PC-3 (cell line): ENCODE results near the gene SH3RF1. TPM values are rescaled to one million over a fixed set of nuclear protein-coding genes. Genes with fewer than 3 reads are reported as not detected.

Experiments
- ATAC-seq: fragments of 200-7000 bp; cut with Tn5 transposase; 2 replicates; pipeline ENCODE4 v1.9.1; 2020; ENCODE audit warnings: mild to moderate bottlenecking, moderate library complexity
- BruUV-seq: library from RNA; stranded (reverse); fragments of 400-500 nt; replicated peaks from 2 replicates; lab custom pipeline; 2021; lab: Mats Ljungman, UMichigan
- CTCF ChIA-PET: fragments of 300-600 bp; sonication (Branson Sonifier 250); formaldehyde crosslinking; loops from one replicate; lab custom pipeline; 2022; ENCODE audit warnings: antibody characterized with exemption; lab: Charles Lee
- POLR2A ChIA-PET: fragments of 300-600 bp; sonication (Branson Sonifier 250); formaldehyde crosslinking; loops from one replicate; lab custom pipeline; 2022; ENCODE audit warnings: antibody characterized with exemption; ENCODE audit not compliant: unreplicated experiment; lab: Charles Lee
- DNase-seq: peaks from one replicate; pipeline ENCODE4 v3.0.0-alpha.2; 2015
- H2AFZ ChIP-seq: fragments of 300-600 bp; sonication (generic); 2 replicates; pipeline ENCODE4 v1.6.0; 2016; ENCODE audit warnings: antibody characterized with exemption, low read length
- H3F3A ChIP-seq: fragments of 300-600 bp; sonication (generic); one replicate; pipeline ENCODE4 v1.6.0; 2017; ENCODE audit warnings: antibody characterized with exemption, low read length, control low read depth, mild to moderate bottlenecking; ENCODE audit not compliant: unreplicated experiment
- H3K27ac ChIP-seq: fragments of 300-600 bp; sonication (generic); 2 replicates; pipeline ENCODE4 v1.5.1; 2016; ENCODE audit warnings: mild to moderate bottlenecking, low read length
- H3K27me3 ChIP-seq: fragments of 300-600 bp; sonication (generic); 2 replicates; pipeline ENCODE4 v1.6.1; 2016; ENCODE audit warnings: low read length, mixed read lengths
- H3K36me3 ChIP-seq: fragments of 300-600 bp; sonication (generic); 2 replicates; pipeline ENCODE4 v1.6.1; 2016; ENCODE audit warnings: low read depth, mixed run types, low read length, mixed read lengths
- H3K4me1 ChIP-seq: fragments of 300-600 bp; sonication (generic); 2 replicates; pipeline ENCODE4 v1.5.1; 2016; ENCODE audit warnings: low read length; ENCODE audit not compliant: insufficient read depth
- H3K4me2 ChIP-seq: fragments of 300-600 bp; sonication (generic); 2 replicates; pipeline ENCODE4 v1.6.0; 2016; ENCODE audit warnings: low read length
- H3K4me3 ChIP-seq: fragments of 300-600 bp; sonication (generic); 2 replicates; pipeline ENCODE4 v1.5.1; 2016; ENCODE audit warnings: mild to moderate bottlenecking, low read length, mixed read lengths
- H3K79me2 ChIP-seq: fragments of 300-600 bp; sonication (generic); 2 replicates; pipeline ENCODE4 v1.6.1; 2017; ENCODE audit warnings: low read length, mixed read lengths
- H3K9ac ChIP-seq: fragments of 300-600 bp; sonication (generic); 2 replicates; pipeline ENCODE4 v1.6.0; 2016; ENCODE audit warnings: mild to moderate bottlenecking, low read length
- H3K9me2 ChIP-seq: fragments of 300-600 bp; sonication (generic); replicated peaks from 2 replicates; pipeline ENCODE4 v1.6.1; 2016; ENCODE audit warnings: mixed run types, low read length, mixed read lengths
- H3K9me3 ChIP-seq: fragments of 300-600 bp; sonication (generic); 2 replicates; pipeline ENCODE4 v1.6.1; 2016; ENCODE audit warnings: low read length, mixed read lengths
- H4K20me1 ChIP-seq: fragments of 300-600 bp; sonication (generic); 2 replicates; pipeline ENCODE4 v1.6.1; 2016; ENCODE audit warnings: low read length, mixed read lengths
- EZH2 ChIP-seq: fragments of 300-600 bp; sonication (generic); IDR thresholded peaks from one replicate; pipeline ENCODE4 v1.6.1; 2017; ENCODE audit warnings: antibody characterized with exemption, mild to moderate bottlenecking, low read length; ENCODE audit not compliant: unreplicated experiment
- EZH2phosphoT487 ChIP-seq: fragments of 300-600 bp; sonication (generic); IDR thresholded peaks from 2 replicates; pipeline ENCODE4 v1.6.1; 2018; ENCODE audit warnings: mild to moderate bottlenecking, antibody characterized with exemption, low read length, borderline replicate concordance
- intact Hi-C: fragments of 100-400 bp; cut with micrococcal nuclease; formaldehyde crosslinking; loops from 2 replicates; pipeline ENCODE4 v1.9.0; 2023
- total RNA-seq: library from RNA; depleted of rRNA; stranded (reverse); fragments of >200 nt; gene quantifications from 2 replicates; pipeline ENCODE4 v1.2.3, GENCODE V29; 2014
- TF ChIP-seq, protein P1 (sequence below): fragments of 300-600 bp; sonication (generic); conservative IDR thresholded peaks from 2 replicates; pipeline ENCODE4 v1.5.1; 2017; ENCODE audit warnings: antibody characterized with exemption, low read depth, mild to moderate bottlenecking, low read length

SH3RF1 gene
- total RNA-seq, 1 experiment from 2014 or later: 21.0 TPM

DNA sequence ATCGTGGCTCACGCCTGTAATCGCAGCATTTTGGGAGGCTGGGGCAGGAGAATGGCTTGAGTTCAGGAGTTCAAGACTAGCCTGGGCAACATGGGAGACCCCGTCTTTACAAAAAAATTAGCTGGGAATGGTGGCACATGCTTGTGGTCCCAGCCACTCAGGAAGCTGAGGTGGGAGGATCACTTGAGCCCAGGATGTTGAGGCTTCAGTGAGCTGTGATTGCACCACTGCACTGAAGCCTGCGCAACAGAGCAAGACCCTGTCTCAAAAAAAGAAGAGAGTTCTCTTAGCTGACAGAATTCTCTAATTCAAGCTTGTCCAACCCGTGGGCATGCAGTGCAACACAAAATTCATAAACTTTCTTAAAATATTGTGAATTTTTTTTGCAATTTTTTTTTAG lies 165.1 kb downstream of the SH3RF1 start:
- BruUV-seq: no TSS peak
- ChIA-PET CTCF (no interaction called here), POLR2A (no interaction called here)
- Histone ChIP-seq H3K4me2 (no peak overlapping the region), H2AFZ (no peak overlapping the region), H3K4me3 (no peak overlapping the region), H3F3A (no peaks in the 10 kb centered on the region), H4K20me1 (no peaks in the 10 kb centered on the region), H3K79me2 (peaks cover 10% of the 10 kb centered on the region; the same call in 1 of the 2 replicates), H3K9ac (no peak overlapping the region), H3K36me3 (peaks cover 20% of the 10 kb centered on the region), H3K27ac (no peak overlapping the region), H3K9me3 (no peaks in the 10 kb centered on the region), H3K27me3 (no peaks in the 10 kb centered on the region), H3K9me2 (no peaks in the 10 kb centered on the region), H3K4me1 (peaks cover 20% of the 10 kb centered on the region)
- TF ChIP-seq, protein P1, sequence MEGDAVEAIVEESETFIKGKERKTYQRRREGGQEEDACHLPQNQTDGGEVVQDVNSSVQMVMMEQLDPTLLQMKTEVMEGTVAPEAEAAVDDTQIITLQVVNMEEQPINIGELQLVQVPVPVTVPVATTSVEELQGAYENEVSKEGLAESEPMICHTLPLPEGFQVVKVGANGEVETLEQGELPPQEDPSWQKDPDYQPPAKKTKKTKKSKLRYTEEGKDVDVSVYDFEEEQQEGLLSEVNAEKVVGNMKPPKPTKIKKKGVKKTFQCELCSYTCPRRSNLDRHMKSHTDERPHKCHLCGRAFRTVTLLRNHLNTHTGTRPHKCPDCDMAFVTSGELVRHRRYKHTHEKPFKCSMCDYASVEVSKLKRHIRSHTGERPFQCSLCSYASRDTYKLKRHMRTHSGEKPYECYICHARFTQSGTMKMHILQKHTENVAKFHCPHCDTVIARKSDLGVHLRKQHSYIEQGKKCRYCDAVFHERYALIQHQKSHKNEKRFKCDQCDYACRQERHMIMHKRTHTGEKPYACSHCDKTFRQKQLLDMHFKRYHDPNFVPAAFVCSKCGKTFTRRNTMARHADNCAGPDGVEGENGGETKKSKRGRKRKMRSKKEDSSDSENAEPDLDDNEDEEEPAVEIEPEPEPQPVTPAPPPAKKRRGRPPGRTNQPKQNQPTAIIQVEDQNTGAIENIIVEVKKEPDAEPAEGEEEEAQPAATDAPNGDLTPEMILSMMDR: no peak
- no peak for TF ChIP-seq EZH2
- no peak for TF ChIP-seq EZH2phosphoT487
- intact Hi-C loops: no loop called here
- DNase-seq: no peak
- no peak for ATAC-seq

DNA sequence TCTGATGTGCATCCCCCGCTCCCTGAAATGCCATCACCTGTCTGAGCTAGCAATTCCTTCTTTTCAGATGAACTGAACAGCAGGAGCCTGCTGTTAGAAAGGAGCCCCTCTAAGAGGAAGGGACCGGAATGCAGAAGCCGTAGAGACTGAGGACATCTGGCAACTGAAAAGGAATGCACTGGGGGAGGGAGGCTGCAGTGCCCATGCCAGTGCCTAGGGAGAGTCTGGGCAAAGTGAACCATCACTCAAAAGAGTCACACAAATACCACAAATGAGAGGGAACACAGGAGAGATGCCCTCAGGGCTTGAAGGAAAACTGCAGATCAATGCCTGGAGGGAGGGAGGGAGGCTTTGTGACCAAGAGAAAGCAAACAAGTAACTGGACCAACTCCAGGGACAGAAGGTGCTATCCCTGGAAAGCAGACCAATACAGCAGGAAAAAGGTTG lies 166.8 kb downstream of the SH3RF1 start:
- TF ChIP-seq, protein P1: no peak
- TF ChIP-seq EZH2phosphoT487 (no peak), EZH2 (no peak)
- Histone ChIP-seq H2AFZ (no peak overlapping the region), H3K79me2 (peaks cover 10% of the 10 kb centered on the region; the same call in 1 of the 2 replicates), H4K20me1 (no peaks in the 10 kb centered on the region), H3K9ac (no peak overlapping the region), H3K4me1 (peaks cover 20% of the 10 kb centered on the region), H3K9me3 (no peaks in the 10 kb centered on the region), H3K27ac (peak overlapping the region; percentile 21), H3K27me3 (no peaks in the 10 kb centered on the region), H3K4me3 (no peak overlapping the region), H3K9me2 (no peaks in the 10 kb centered on the region), H3K4me2 (peak overlapping the region; percentile 42; the same call in 1 of the 2 replicates), H3F3A (no peaks in the 10 kb centered on the region), H3K36me3 (peaks cover 30% of the 10 kb centered on the region)
- DNase-seq (peak; percentile 95), ATAC-seq (peak; percentile 84)
- CTCF ChIA-PET: no interaction called here
- intact Hi-C loops: no loop called here
- BruUV-seq: no TSS peak
- POLR2A ChIA-PET: no interaction called here

DNA sequence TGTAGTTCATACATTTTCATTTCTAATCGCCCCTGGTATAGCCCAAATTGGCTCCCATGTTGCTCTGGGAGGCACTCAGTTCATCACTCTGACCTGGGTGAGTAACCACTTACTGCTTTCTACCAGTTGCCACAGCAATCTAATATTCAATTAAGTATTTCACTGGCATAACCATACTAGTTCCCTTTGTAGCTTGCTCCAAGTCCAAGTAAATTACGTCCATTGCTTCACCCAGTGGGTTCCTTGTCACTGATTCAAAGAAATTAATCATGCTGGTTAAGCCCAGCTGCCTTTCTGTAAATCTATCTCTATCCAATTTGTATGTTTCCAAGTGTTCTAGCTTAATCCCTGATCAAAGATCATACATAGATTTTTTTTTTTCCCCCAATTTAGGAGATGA lies 168.7 kb downstream of the SH3RF1 start:
- Histone ChIP-seq H3K4me2 (no peak overlapping the region), H2AFZ (no peak overlapping the region), H3K9me2 (no peaks in the 10 kb centered on the region), H3K36me3 (peaks cover 43% of the 10 kb centered on the region), H3K27me3 (no peaks in the 10 kb centered on the region), H3K9me3 (no peaks in the 10 kb centered on the region), H3K4me3 (no peak overlapping the region), H3K4me1 (peaks cover 20% of the 10 kb centered on the region), H3K79me2 (peaks cover 10% of the 10 kb centered on the region; the same call in 1 of the 2 replicates), H3K9ac (no peak overlapping the region), H3K27ac (no peak overlapping the region), H3F3A (no peaks in the 10 kb centered on the region), H4K20me1 (no peaks in the 10 kb centered on the region)
- DNase-seq (no peak), ATAC-seq (no peak)
- ChIA-PET POLR2A (no interaction called here), CTCF (no interaction called here)
- BruUV-seq: no TSS peak
- TF ChIP-seq EZH2phosphoT487 (no peak), EZH2 (no peak)
- TF ChIP-seq, protein P1: no peak
- intact Hi-C loops: no loop called here
